GM12865 (cell line): ENCODE results near the gene ZNF217.
"Not testable (repeated sequence)": the region's sequence is repeated elsewhere in the genome, so short reads cannot be mapped to it uniquely, and the experiment has no call there.

ENCODE experiments used
- DNase-seq: peaks from one replicate; pipeline ENCODE4 v3.0.0; 2010; ENCODE audit warnings: low read depth
- H3K4me3 ChIP-seq: 2 replicates; pipeline ENCODE4 v1.5.1; 2011; ENCODE audit warnings: mild to moderate bottlenecking, low read depth, low read length, control low read depth
- TF ChIP-seq, protein P1 (sequence below): IDR thresholded peaks from 2 replicates; pipeline ENCODE4 v1.5.1; 2011; ENCODE audit warnings: low read length, control low read depth, low read depth, inconsistent platforms; ENCODE audit not compliant: insufficient read depth; ENCODE audit errors: missing control alignments

Gene ZNF217

DNA sequence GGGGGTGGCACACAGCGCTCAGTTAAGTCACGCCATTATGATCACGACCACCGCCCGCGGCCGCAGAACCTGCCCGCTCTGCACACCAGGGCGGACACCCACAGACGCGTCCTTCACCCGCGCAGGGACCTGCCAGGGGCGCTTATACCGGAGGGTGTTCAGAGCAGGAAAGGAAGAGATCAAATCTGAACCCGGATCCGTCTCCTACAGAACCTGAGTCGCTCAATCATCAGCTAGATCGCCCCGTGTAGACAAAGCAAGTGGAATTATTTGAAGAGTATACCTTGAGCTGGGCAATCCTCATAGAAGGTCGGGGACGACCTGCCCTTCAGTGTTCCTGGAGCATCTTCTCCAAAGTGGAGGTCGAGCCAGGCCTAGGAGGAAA is 14.4 kb upstream of the ZNF217 start:
- TF ChIP-seq, protein P1, sequence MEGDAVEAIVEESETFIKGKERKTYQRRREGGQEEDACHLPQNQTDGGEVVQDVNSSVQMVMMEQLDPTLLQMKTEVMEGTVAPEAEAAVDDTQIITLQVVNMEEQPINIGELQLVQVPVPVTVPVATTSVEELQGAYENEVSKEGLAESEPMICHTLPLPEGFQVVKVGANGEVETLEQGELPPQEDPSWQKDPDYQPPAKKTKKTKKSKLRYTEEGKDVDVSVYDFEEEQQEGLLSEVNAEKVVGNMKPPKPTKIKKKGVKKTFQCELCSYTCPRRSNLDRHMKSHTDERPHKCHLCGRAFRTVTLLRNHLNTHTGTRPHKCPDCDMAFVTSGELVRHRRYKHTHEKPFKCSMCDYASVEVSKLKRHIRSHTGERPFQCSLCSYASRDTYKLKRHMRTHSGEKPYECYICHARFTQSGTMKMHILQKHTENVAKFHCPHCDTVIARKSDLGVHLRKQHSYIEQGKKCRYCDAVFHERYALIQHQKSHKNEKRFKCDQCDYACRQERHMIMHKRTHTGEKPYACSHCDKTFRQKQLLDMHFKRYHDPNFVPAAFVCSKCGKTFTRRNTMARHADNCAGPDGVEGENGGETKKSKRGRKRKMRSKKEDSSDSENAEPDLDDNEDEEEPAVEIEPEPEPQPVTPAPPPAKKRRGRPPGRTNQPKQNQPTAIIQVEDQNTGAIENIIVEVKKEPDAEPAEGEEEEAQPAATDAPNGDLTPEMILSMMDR, result no peak
- no peak for DNase-seq
- no peak overlapping the region for H3K4me3 ChIP-seq

DNA sequence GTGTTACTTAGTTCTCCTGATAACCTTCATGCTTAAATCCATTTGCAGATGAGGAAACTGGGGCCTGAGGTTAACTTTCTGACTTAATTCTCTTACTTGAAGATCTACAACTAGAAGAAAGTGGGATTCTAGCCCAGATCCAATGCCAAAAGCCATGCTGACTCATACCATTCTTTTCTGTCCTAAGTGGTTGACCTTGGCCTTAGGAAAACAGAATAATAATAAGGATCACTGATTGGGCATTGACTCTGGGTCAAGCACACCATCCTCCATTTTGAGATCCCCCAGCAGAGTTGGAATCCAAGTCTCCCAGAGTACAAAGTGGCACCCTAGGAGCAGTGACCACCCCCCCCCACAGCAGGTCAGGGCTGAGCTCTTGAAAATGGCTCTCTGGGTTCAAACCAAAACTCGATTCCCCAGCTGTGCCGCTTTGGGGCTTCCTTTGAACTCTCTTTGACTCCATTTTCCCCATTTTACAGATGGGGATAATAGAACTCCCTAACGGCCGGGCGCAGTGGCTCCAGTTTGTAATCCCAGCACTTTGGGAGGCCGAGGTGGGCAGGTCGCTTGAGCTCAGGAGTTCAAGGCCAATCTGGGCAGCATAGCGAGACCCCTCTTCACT is 12.8 kb upstream of the ZNF217 start:
- TF ChIP-seq, protein P1, result no peak
- H3K4me3 ChIP-seq, result no peak overlapping the region
- DNase-seq, result no peak

DNA sequence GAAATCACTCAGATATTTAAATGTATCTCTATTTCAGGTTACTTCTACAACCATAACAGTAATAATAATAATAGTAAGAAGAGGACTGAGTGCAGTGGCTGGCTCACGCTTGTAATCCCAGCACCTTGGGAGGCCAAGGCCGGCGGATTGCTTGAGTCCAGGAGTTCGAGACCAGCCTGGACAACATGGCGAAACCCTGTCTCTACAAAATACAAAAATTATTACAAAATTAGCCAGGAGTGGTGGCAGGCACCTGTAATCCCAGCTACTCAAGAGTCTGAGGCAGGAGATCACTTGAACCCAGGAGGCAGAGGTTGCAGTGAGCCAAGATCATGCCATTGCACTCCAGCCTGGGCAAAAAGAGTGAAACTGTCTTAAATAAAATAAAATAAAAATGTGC is 11.8 kb upstream of the ZNF217 start:
- not testable (repeated sequence) for H3K4me3 ChIP-seq, DNase-seq

DNA sequence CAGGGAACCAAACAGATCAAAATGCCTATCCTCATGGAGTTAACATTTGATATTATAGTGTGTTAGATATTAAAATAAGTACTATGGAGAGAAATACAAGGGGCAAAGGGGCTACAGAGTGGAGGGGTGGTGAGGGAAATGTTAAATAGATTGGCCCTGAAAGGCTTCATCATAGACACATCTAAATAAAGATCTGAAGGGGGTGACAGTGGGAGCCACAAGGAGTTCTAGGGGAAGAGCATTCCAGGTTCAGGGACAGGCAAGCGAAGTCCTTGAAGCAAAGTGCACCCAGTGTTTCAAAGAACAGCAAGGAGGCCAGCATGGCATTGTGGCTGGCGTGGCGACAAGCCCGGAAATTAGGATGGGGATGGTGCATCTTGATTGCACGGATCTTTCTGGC is 11.2 kb upstream of the ZNF217 start:
- DNase-seq, H3K4me3 ChIP-seq: not testable (repeated sequence)

- no peak overlapping the region for H3K4me3 ChIP-seq
- TF ChIP-seq, protein P1, result no peak
These were observed 9.0 kb upstream of the ZNF217 start for GRCh38 chr20:53602661-53603060.

DNA sequence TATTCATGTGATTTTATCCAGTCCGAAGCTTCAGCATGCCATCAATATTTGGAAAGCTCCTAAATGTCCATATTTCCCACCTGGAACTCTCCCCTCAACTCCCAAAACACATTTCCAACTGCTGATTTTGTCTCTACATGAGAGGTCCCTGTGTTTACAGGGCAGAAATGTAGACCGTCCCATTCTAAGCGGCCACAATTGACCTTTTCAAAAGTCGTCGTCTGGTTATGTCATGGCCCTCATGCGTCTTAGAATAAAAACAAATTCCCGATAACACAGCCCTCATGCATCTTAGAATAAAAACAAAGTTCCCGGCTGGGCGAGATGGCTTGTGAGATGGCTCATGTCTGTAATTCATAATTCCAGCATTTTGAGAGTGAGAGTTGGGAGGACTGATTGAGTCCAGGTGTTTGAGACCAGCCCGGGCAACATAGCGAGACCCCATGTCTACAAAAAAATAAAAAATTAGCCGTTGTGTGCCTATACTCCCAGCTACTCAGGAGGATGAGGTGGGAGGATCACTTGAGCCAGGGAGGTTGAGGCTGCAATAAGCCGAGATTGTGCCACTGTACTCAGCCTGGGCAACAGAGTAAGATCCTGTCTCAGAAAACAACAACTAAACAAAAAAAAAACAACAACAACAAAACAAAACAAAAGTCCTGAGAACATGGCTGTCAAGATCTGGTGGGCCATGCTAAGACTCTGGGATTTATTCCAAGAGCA is 6.4 kb upstream of the ZNF217 start:
- no peak for DNase-seq
- no peak overlapping the region for H3K4me3 ChIP-seq
- TF ChIP-seq, protein P1, result no peak

More at GRCh38 chr20:53602661-53603060, 9.0 kb upstream of the ZNF217 start:
- no peak for DNase-seq

DNA sequence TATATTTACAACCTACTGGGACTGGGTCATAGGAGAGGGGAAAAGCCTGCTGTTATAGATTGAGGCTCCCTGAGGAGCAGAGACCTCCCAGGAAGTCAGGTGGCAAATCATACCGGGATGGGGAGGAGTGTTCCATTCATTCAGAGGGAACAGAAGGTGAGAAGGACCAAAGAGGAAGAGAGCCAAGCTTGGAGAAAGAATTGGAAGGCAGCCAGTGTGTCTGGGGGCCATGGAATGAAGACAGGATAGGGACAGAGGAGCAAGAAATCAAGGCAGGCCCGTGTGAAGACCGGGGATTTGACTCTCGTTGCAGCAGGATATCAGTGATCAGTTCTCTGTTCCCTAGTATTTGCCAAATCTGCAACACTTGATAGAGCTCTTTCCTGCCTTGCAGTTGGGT is 5.7 kb upstream of the ZNF217 start:
- no peak for DNase-seq
- H3K4me3 ChIP-seq, result no peak overlapping the region
- TF ChIP-seq, protein P1, result no peak

- TF ChIP-seq, protein P1, result no peak
- no peak for DNase-seq
- H3K4me3 ChIP-seq, result no peak overlapping the region
These were observed 5.4 kb upstream of the ZNF217 start for GRCh38 chr20:53599044-53599362.
